OCI-LY3 (cell line): ENCODE data around the gene FIBCD1.

Source experiments
- H2AFZ ChIP-seq: fragments of 200-600, 300-600 bp; shearing (Covaris generic); 2 replicates; pipeline ENCODE4 v1.6.0; 2014; ENCODE audit warnings: antibody characterized with exemption, low read depth, low read length
- H3K27ac ChIP-seq: fragments of 200-600, 300-600 bp; sonication (generic); 2 replicates; pipeline ENCODE4 v1.5.1; 2014; ENCODE audit warnings: mild to moderate bottlenecking, low read length, moderate library complexity, mixed read lengths
- H3K27me3 ChIP-seq: fragments of 200-600, 300-600 bp; sonication (generic); 2 replicates; pipeline ENCODE4 v1.6.1; 2014; ENCODE audit warnings: low read depth, low read length, mixed read lengths
- H3K36me3 ChIP-seq: fragments of 200-600, 300-600 bp; sonication (generic); replicated peaks from 2 replicates; pipeline ENCODE3; 2014; ENCODE audit warnings: low read depth, low read length, mixed read lengths
- H3K4me1 ChIP-seq: fragments of 300-600, 200-600 bp; sonication (generic); 2 replicates; pipeline ENCODE4 v1.6.1; 2014; ENCODE audit warnings: low read length, mixed read lengths
- H3K4me2 ChIP-seq: fragments of 200-600, 300-600 bp; sonication (generic); 2 replicates; pipeline ENCODE4 v1.6.1; 2014; ENCODE audit warnings: low read length, mixed read lengths
- H3K4me3 ChIP-seq: fragments of 300-600, 200-600 bp; sonication (generic); 2 replicates; pipeline ENCODE4 v1.5.1; 2014; ENCODE audit warnings: antibody characterized with exemption, mild to moderate bottlenecking, low read length, moderate library complexity
- H3K79me2 ChIP-seq: fragments of 300-600, 200-600 bp; shearing (Covaris generic); 2 replicates; pipeline ENCODE4 v1.6.1; 2014; ENCODE audit warnings: mild to moderate bottlenecking, low read length, mixed read lengths
- H3K9ac ChIP-seq: fragments of 300-600, 200-600 bp; shearing (Covaris generic); 2 replicates; pipeline ENCODE4 v1.6.0; 2014; ENCODE audit warnings: mild to moderate bottlenecking, low read length, moderate library complexity
- H3K9me3 ChIP-seq: fragments of 200-600, 300-600 bp; shearing (Covaris generic); 2 replicates; pipeline ENCODE4 v1.6.1; 2014; ENCODE audit warnings: low read length, mixed read lengths; ENCODE audit not compliant: insufficient read depth
- H4K20me1 ChIP-seq: fragments of 200-600, 300-600 bp; sonication (generic); 2 replicates; pipeline ENCODE4 v1.6.1; 2016; ENCODE audit warnings: low read length, mixed read lengths; ENCODE audit not compliant: insufficient read depth
- CTCF ChIP-seq: fragments of 200-600, 300-600 bp; sonication (generic); IDR thresholded peaks from 2 replicates; pipeline ENCODE4 v1.5.1; 2014; ENCODE audit warnings: antibody characterized with exemption, low read length, low read depth
- EZH2phosphoT487 ChIP-seq: fragments of 200-600 bp; shearing (Covaris generic); IDR thresholded peaks from 2 replicates; pipeline ENCODE4 v1.6.1; 2018; ENCODE audit warnings: antibody characterized with exemption, mixed run types, low read depth

Gene FIBCD1

GRCh38 chr9:130921300-130921988 lies 17.6 kb downstream of the FIBCD1 start:
- no peak overlapping the region for H2AFZ ChIP-seq
- H3K4me2 ChIP-seq: no peak overlapping the region
- H3K9me3 ChIP-seq: no peaks in the 10 kb centered on the region
- H3K9ac ChIP-seq: no peak overlapping the region
- no peak overlapping the region for H3K27ac ChIP-seq
- H3K36me3 ChIP-seq: no peaks in the 10 kb centered on the region
- H3K4me1 ChIP-seq: peaks cover 12% of the 10 kb centered on the region
- TF ChIP-seq EZH2phosphoT487: no peak
- H3K79me2 ChIP-seq: no peaks in the 10 kb centered on the region
- H3K4me3 ChIP-seq: no peak overlapping the region
- no peaks in the 10 kb centered on the region for H4K20me1 ChIP-seq
- H3K27me3 ChIP-seq: peaks cover 45% of the 10 kb centered on the region

GRCh38 chr9:130920762-130921299 lies 18.2 kb downstream of the FIBCD1 start:
- Histone ChIP-seq H3K9ac (no peak overlapping the region), H2AFZ (no peak overlapping the region), H3K27me3 (peaks cover 50% of the 10 kb centered on the region), H3K79me2 (no peaks in the 10 kb centered on the region), H3K4me3 (no peak overlapping the region), H3K36me3 (no peaks in the 10 kb centered on the region), H3K4me1 (peaks cover 6% of the 10 kb centered on the region), H4K20me1 (no peaks in the 10 kb centered on the region), H3K27ac (no peak overlapping the region), H3K9me3 (no peaks in the 10 kb centered on the region), H3K4me2 (no peak overlapping the region)
- no peak for TF ChIP-seq EZH2phosphoT487
- TF ChIP-seq CTCF: no peak

- H3K4me3 ChIP-seq: no peak overlapping the region
- H3K27ac ChIP-seq: no peak overlapping the region
- no peak overlapping the region for H3K4me2 ChIP-seq
- peaks cover 46% of the 10 kb centered on the region for H3K27me3 ChIP-seq
- H3K36me3 ChIP-seq: no peaks in the 10 kb centered on the region
- TF ChIP-seq EZH2phosphoT487: no peak
- TF ChIP-seq CTCF: no peak
- no peaks in the 10 kb centered on the region for H3K79me2 ChIP-seq
- no peak overlapping the region for H3K9ac ChIP-seq
- no peaks in the 10 kb centered on the region; the same call in 1 of the 2 replicates for H3K4me1 ChIP-seq
- H3K9me3 ChIP-seq: no peaks in the 10 kb centered on the region
- H2AFZ ChIP-seq: no peak overlapping the region
- H4K20me1 ChIP-seq: no peaks in the 10 kb centered on the region
These were observed 18.8 kb downstream of the FIBCD1 start for GRCh38 chr9:130920233-130920632.

- Histone ChIP-seq H3K4me3 (no peak overlapping the region), H2AFZ (no peak overlapping the region), H3K27me3 (peaks cover 41% of the 10 kb centered on the region), H3K27ac (no peak overlapping the region), H3K4me1 (no peaks in the 10 kb centered on the region), H3K36me3 (no peaks in the 10 kb centered on the region), H3K79me2 (no peaks in the 10 kb centered on the region), H3K4me2 (no peak overlapping the region), H4K20me1 (no peaks in the 10 kb centered on the region), H3K9me3 (no peaks in the 10 kb centered on the region), H3K9ac (no peak overlapping the region)
- no peak for TF ChIP-seq EZH2phosphoT487
- no peak for TF ChIP-seq CTCF
These were observed 19.4 kb downstream of the FIBCD1 start for GRCh38 chr9:130919559-130920145.
